ENCODE results near the gene NME4. TPM values are rescaled to one million over a fixed set of nuclear protein-coding genes. Genes with fewer than 3 reads are reported as not detected.
"Not testable (repeated sequence)": the region's sequence is repeated elsewhere in the genome, so short reads cannot be mapped to it uniquely, and the experiment has no call there.

NME4 gene
- total RNA-seq, 1 donor from 2014 or later: 52.0 TPM

- DNase-seq (ENCODE audit: low spot score): no peak
Observed at GRCh38 chr16:376817-377418, 20.1 kb upstream of the NME4 start.

- no peak for DNase-seq (ENCODE audit: low spot score)
Observed at GRCh38 chr16:377419-377951, 19.5 kb upstream of the NME4 start.

GRCh38 chr16:378113-378820 lies 18.7 kb upstream of the NME4 start:
- DNase-seq (ENCODE audit: low spot score): not testable (repeated sequence)

- DNase-seq (ENCODE audit: low spot score): no peak
Observed at GRCh38 chr16:378821-379182, 18.2 kb upstream of the NME4 start.

- no peak for DNase-seq (ENCODE audit: low spot score)
Observed at GRCh38 chr16:379183-379960, 17.6 kb upstream of the NME4 start.

GRCh38 chr16:379961-380761 lies 16.8 kb upstream of the NME4 start:
- no peak for DNase-seq (ENCODE audit: low spot score)

- no peak for DNase-seq (ENCODE audit: low spot score)
Observed at GRCh38 chr16:380762-381011, 16.3 kb upstream of the NME4 start.

- no peak for DNase-seq (ENCODE audit: low spot score)
Observed at GRCh38 chr16:381012-381788, 15.8 kb upstream of the NME4 start.

GRCh38 chr16:381789-382717 lies 14.9 kb upstream of the NME4 start, which contains the start of gene PGAP6:
PGAP6 (minus strand) TSS chr16:381978; CDS start chr16:381821, 157 bp downstream.
- no peak for DNase-seq (ENCODE audit: low spot score)

- DNase-seq (ENCODE audit: low spot score): no peak
Observed at GRCh38 chr16:383326-384051, 13.5 kb upstream of the NME4 start.

GRCh38 chr16:386641-387156 lies 10.3 kb upstream of the NME4 start:
- DNase-seq (ENCODE audit: low spot score): no peak

- DNase-seq (ENCODE audit: low spot score): peak; percentile 69
Observed at GRCh38 chr16:387761-388666, 9.0 kb upstream of the NME4 start.

GRCh38 chr16:389352-389751 lies 7.6 kb upstream of the NME4 start:
- no peak for DNase-seq (ENCODE audit: low spot score)

GRCh38 chr16:391885-392335 lies 5.1 kb upstream of the NME4 start:
- no peak for DNase-seq (ENCODE audit: low spot score)

GRCh38 chr16:392450-393030 lies 4.5 kb upstream of the NME4 start:
- no peak for DNase-seq (ENCODE audit: low spot score)

- DNase-seq (ENCODE audit: low spot score): no peak
Observed at GRCh38 chr16:396199-396598, 800 bp upstream of the NME4 start.

GRCh38 chr16:396605-397004 lies 394 bp upstream of the NME4 start:
- peak; percentile 78 for DNase-seq (ENCODE audit: low spot score)
